ENCODE data around the gene ATP8A2. TPM values are rescaled to one million over a fixed set of nuclear protein-coding genes. Genes with fewer than 3 reads are reported as not detected.

Gene ATP8A2
- total RNA-seq, 5 donors from 2014 or later (not counting 1 experiment from before 2014, with no cell fraction given), result 0.39 to 0.85 (median 0.73) TPM

GRCh38 chr13:25652764-25653163 is 281.0 kb downstream of the ATP8A2 start:
- Mint-ChIP-seq H3K4me3 (no peak overlapping the region), H3K27me3 (peaks cover 9 to 11% of the 10 kb centered on the region in 2 donors), H3K4me1 (no peaks in the 10 kb centered on the region), H3K27ac (no peak overlapping the region), H3K9me3 (peaks cover 0 to 9% (median 3%) of the 10 kb centered on the region in 3 donors), H3K36me3 (no peaks in the 10 kb centered on the region)
- H3K4me1 ChIP-seq (ENCODE audit: control insufficient read depth in 1 of 2, extremely low read depth in 1 of 2, insufficient read depth in 2 of 2, low read length in 2 of 2), result no peaks in the 10 kb centered on the region
- CTCF ChIA-PET, result no interaction called here
- H3K4me3 ChIP-seq (ENCODE audit: control insufficient read depth in 1 of 2, extremely low read depth in 1 of 2, low read length in 1 of 2), result no peak overlapping the region
- H3K27ac ChIP-seq (ENCODE audit: low read length), result no peak overlapping the region
- ATAC-seq (replicated peaks in 1 of 4) (no peak), DNase-seq (no peak)
- no peaks in the 10 kb centered on the region for H3K9me3 ChIP-seq
- peaks cover 0 to 2% of the 10 kb centered on the region in 2 experiments for H3K27me3 ChIP-seq (replicated peaks in 1 of 2; ENCODE audit: control insufficient read depth in 2 of 2, extremely low read depth in 1 of 2, insufficient read depth in 2 of 2, low read length in 1 of 2)
- POLR2A ChIA-PET, result no interaction called here
- no peaks in the 10 kb centered on the region for H3K36me3 ChIP-seq (ENCODE audit: control insufficient read depth in 2 of 2, extremely low read depth in 1 of 2, insufficient read depth in 1 of 2, low read length in 1 of 2)
- WGBS (ENCODE audit: insufficient coverage), result no CpG with 5 or more reads among the region's 2 CpGs

GRCh38 chr13:25654322-25654721 is 282.5 kb downstream of the ATP8A2 start:
- ChIA-PET CTCF (no interaction called here), POLR2A (no interaction called here)
- Histone ChIP-seq H3K36me3 (ENCODE audit: control insufficient read depth in 2 of 2, extremely low read depth in 1 of 2, insufficient read depth in 1 of 2, low read length in 1 of 2) (no peaks in the 10 kb centered on the region), H3K27ac (ENCODE audit: low read length) (no peak overlapping the region), H3K27me3 (replicated peaks in 1 of 2; ENCODE audit: control insufficient read depth in 2 of 2, extremely low read depth in 1 of 2, insufficient read depth in 2 of 2, low read length in 1 of 2) (no peaks in the 10 kb centered on the region), H3K9me3 (no peaks in the 10 kb centered on the region), H3K4me3 (ENCODE audit: control insufficient read depth in 1 of 2, extremely low read depth in 1 of 2, low read length in 1 of 2) (no peak overlapping the region), H3K4me1 (ENCODE audit: control insufficient read depth in 1 of 2, extremely low read depth in 1 of 2, insufficient read depth in 2 of 2, low read length in 2 of 2) (no peaks in the 10 kb centered on the region)
- Mint-ChIP-seq H3K9me3 (no peaks in the 10 kb centered on the region), H3K36me3 (no peaks in the 10 kb centered on the region), H3K27me3 (peaks cover 11 to 15% of the 10 kb centered on the region in 2 donors), H3K4me3 (no peak overlapping the region), H3K27ac (no peak overlapping the region), H3K4me1 (no peaks in the 10 kb centered on the region)
- 88% methylated on average over 4 of the region's 4 CpGs for WGBS (ENCODE audit: insufficient coverage)
- no peak for DNase-seq
- no peak for ATAC-seq (replicated peaks in 1 of 4)

GRCh38 chr13:25657157-25657556 is 285.4 kb downstream of the ATP8A2 start:
- no peaks in the 10 kb centered on the region for H3K4me1 ChIP-seq (ENCODE audit: control insufficient read depth in 1 of 2, extremely low read depth in 1 of 2, insufficient read depth in 2 of 2, low read length in 2 of 2)
- no peaks in the 10 kb centered on the region for H3K36me3 ChIP-seq (ENCODE audit: control insufficient read depth in 2 of 2, extremely low read depth in 1 of 2, insufficient read depth in 1 of 2, low read length in 1 of 2)
- Mint-ChIP-seq H3K9me3 (no peaks in the 10 kb centered on the region), H3K4me1 (no peaks in the 10 kb centered on the region), H3K27me3 (peaks cover 11 to 15% of the 10 kb centered on the region in 2 donors), H3K27ac (no peak overlapping the region), H3K36me3 (no peaks in the 10 kb centered on the region), H3K4me3 (no peak overlapping the region)
- H3K27ac ChIP-seq (ENCODE audit: low read length), result no peak overlapping the region
- no peaks in the 10 kb centered on the region for H3K27me3 ChIP-seq (replicated peaks in 1 of 2; ENCODE audit: control insufficient read depth in 2 of 2, extremely low read depth in 1 of 2, insufficient read depth in 2 of 2, low read length in 1 of 2)
- H3K4me3 ChIP-seq (ENCODE audit: control insufficient read depth in 1 of 2, extremely low read depth in 1 of 2, low read length in 1 of 2), result no peak overlapping the region
- ATAC-seq (replicated peaks in 1 of 4) (no peak), DNase-seq (no peak)
- CTCF ChIA-PET, result no interaction called here
- POLR2A ChIA-PET, result no interaction called here
- WGBS (ENCODE audit: insufficient coverage), result 83% methylated on average over 3 of the region's 3 CpGs
- H3K9me3 ChIP-seq, result no peaks in the 10 kb centered on the region

GRCh38 chr13:25659091-25659795 is 287.5 kb downstream of the ATP8A2 start:
- no peak overlapping the region for H3K4me3 Mint-ChIP-seq
- POLR2A ChIA-PET, result no interaction called here
- Histone ChIP-seq H3K36me3 (ENCODE audit: control insufficient read depth in 2 of 2, extremely low read depth in 1 of 2, insufficient read depth in 1 of 2, low read length in 1 of 2) (no peaks in the 10 kb centered on the region), H3K27ac (ENCODE audit: low read length) (no peak overlapping the region), H3K9me3 (no peaks in the 10 kb centered on the region), H3K27me3 (replicated peaks in 1 of 2; ENCODE audit: control insufficient read depth in 2 of 2, extremely low read depth in 1 of 2, insufficient read depth in 2 of 2, low read length in 1 of 2) (no peaks in the 10 kb centered on the region), H3K4me1 (ENCODE audit: control insufficient read depth in 1 of 2, extremely low read depth in 1 of 2, insufficient read depth in 2 of 2, low read length in 2 of 2) (no peaks in the 10 kb centered on the region), H3K4me3 (ENCODE audit: control insufficient read depth in 1 of 2, extremely low read depth in 1 of 2, low read length in 1 of 2) (no peak overlapping the region)
- WGBS (ENCODE audit: insufficient coverage), result 89% methylated on average over 5 of the region's 14 CpGs
- no peak overlapping the region for H3K27ac Mint-ChIP-seq
- DNase-seq (no peak), ATAC-seq (replicated peaks in 1 of 4) (no peak)
- no peaks in the 10 kb centered on the region for H3K9me3 Mint-ChIP-seq
- CTCF ChIA-PET, result interaction anchor here in 1 of 2 donors (0.5 kb wide), 1 partner anchor 471 kb away, joined by 3 read pairs; no protein-coding TSS in a partner anchor
- H3K27me3 Mint-ChIP-seq, result peaks cover 6 to 9% of the 10 kb centered on the region in 2 donors
- H3K4me1 Mint-ChIP-seq, result no peaks in the 10 kb centered on the region
- H3K36me3 Mint-ChIP-seq, result no peaks in the 10 kb centered on the region

GRCh38 chr13:25660996-25661395 is 289.2 kb downstream of the ATP8A2 start:
- CTCF ChIA-PET, result no interaction called here
- Histone ChIP-seq H3K36me3 (ENCODE audit: control insufficient read depth in 2 of 2, extremely low read depth in 1 of 2, insufficient read depth in 1 of 2, low read length in 1 of 2) (no peaks in the 10 kb centered on the region), H3K4me3 (ENCODE audit: control insufficient read depth in 1 of 2, extremely low read depth in 1 of 2, low read length in 1 of 2) (no peak overlapping the region), H3K9me3 (no peaks in the 10 kb centered on the region), H3K4me1 (ENCODE audit: control insufficient read depth in 1 of 2, extremely low read depth in 1 of 2, insufficient read depth in 2 of 2, low read length in 2 of 2) (no peaks in the 10 kb centered on the region), H3K27ac (ENCODE audit: low read length) (no peak overlapping the region), H3K27me3 (replicated peaks in 1 of 2; ENCODE audit: control insufficient read depth in 2 of 2, extremely low read depth in 1 of 2, insufficient read depth in 2 of 2, low read length in 1 of 2) (no peaks in the 10 kb centered on the region)
- no peak overlapping the region for H3K27ac Mint-ChIP-seq
- DNase-seq (no peak), ATAC-seq (replicated peaks in 1 of 4) (no peak)
- POLR2A ChIA-PET, result no interaction called here
- peaks cover 5 to 6% of the 10 kb centered on the region in 2 donors for H3K27me3 Mint-ChIP-seq
- no peaks in the 10 kb centered on the region for H3K9me3 Mint-ChIP-seq
- H3K4me1 Mint-ChIP-seq, result no peaks in the 10 kb centered on the region
- WGBS (ENCODE audit: insufficient coverage), result 80% methylated on average over 2 of the region's 5 CpGs
- no peak overlapping the region for H3K4me3 Mint-ChIP-seq
- no peaks in the 10 kb centered on the region for H3K36me3 Mint-ChIP-seq

GRCh38 chr13:25662516-25662915 is 290.7 kb downstream of the ATP8A2 start:
- H3K36me3 Mint-ChIP-seq, result no peaks in the 10 kb centered on the region
- 60% methylated on average over 1 of the region's 1 CpG for WGBS (ENCODE audit: insufficient coverage)
- ChIA-PET POLR2A (no interaction called here), CTCF (no interaction called here)
- ATAC-seq (replicated peaks in 1 of 4), result no peak
- H3K4me1 ChIP-seq (ENCODE audit: control insufficient read depth in 1 of 2, extremely low read depth in 1 of 2, insufficient read depth in 2 of 2, low read length in 2 of 2), result no peaks in the 10 kb centered on the region
- H3K27ac Mint-ChIP-seq, result no peak overlapping the region
- no peaks in the 10 kb centered on the region for H3K9me3 Mint-ChIP-seq
- no peaks in the 10 kb centered on the region for H3K27me3 ChIP-seq (replicated peaks in 1 of 2; ENCODE audit: control insufficient read depth in 2 of 2, extremely low read depth in 1 of 2, insufficient read depth in 2 of 2, low read length in 1 of 2)
- H3K36me3 ChIP-seq (ENCODE audit: control insufficient read depth in 2 of 2, extremely low read depth in 1 of 2, insufficient read depth in 1 of 2, low read length in 1 of 2), result no peaks in the 10 kb centered on the region
- H3K4me3 ChIP-seq (ENCODE audit: control insufficient read depth in 1 of 2, extremely low read depth in 1 of 2, low read length in 1 of 2), result no peak overlapping the region
- H3K4me3 Mint-ChIP-seq, result no peak overlapping the region
- no peaks in the 10 kb centered on the region for H3K9me3 ChIP-seq
- DNase-seq, result no peak
- no peaks in the 10 kb centered on the region for H3K4me1 Mint-ChIP-seq
- H3K27me3 Mint-ChIP-seq, result peaks cover 5 to 6% of the 10 kb centered on the region in 2 donors
- no peak overlapping the region for H3K27ac ChIP-seq (ENCODE audit: low read length)
